ENCODE results near the gene EIF4B.
A peak's percentile ranks its signal among the peaks of the same experiment; 100 is the strongest.

- no peak for TF ChIP-seq CTCF (conservative IDR thresholded peaks at IDR 0.05; ENCODE audit: low read depth in 2 of 2)
- TF ChIP-seq POLR2AphosphoS5 (IDR thresholded peaks at IDR 0.05; ENCODE audit: low read depth) = peak; percentile 32
- no peak for TF ChIP-seq EZH2 (IDR thresholded peaks at IDR 0.05; ENCODE audit: low read depth, unreplicated experiment)
- no peak for TF ChIP-seq EZH2phosphoT487 (IDR thresholded peaks at IDR 0.05; ENCODE audit: unreplicated experiment)
- TF ChIP-seq REST (IDR thresholded peaks at IDR 0.05; ENCODE audit: unreplicated experiment) = no peak
- TF ChIP-seq NANOG (IDR thresholded peaks at IDR 0.05; ENCODE audit: borderline replicate concordance) = no peak
These were observed 40.9 kb upstream of the EIF4B start for GRCh38 chr12:52965337-52965731.
